Measurements from ENCODE around the gene HIPK2. TPM values are rescaled to one million over a fixed set of nuclear protein-coding genes. Genes with fewer than 3 reads are reported as not detected.

Gene HIPK2
- total and polyA plus RNA-seq, 5 donors = 72.1 to 131 (median 96.1) TPM

DNA sequence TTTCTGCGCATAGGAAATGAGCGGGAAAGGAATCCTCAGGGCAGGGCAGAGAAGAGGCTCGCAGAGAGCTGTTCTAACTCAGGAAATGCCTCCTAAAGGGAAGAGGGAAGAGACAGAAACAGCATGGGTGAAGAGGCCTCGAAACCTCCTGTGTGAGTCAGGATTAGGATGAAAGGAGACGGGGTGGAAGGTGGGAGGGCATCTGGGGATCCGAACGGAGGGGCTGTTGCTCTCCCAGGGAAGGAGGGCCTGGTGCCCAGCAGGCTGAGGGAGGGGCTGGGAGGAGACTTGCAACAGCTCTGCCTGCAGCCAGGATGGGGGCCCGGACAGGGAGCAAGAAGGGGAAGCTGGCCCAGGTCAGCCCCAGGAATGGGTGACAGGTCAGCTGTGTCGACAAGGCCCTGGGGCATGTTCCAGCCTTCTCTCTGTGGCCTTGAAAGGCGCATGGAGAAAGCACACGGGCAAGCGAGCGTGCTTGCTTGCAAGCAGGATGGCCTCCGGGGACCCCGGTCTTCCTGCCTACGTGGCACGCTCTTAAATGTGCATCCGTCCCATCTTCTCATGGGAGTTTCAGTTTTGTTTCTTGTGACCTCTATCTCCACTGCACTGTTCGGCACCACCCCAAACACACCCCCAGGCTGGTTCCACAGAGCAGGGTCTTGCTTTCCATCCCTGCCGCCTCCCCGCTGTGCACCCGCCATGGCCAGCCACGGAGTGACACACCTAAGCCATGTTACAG, 63.5 kb downstream of the HIPK2 start:
- Histone ChIP-seq H3K27me3 (ENCODE audit: control insufficient read depth, insufficient read depth) (no peaks in the 10 kb centered on the region), H3K4me1 (ENCODE audit: control insufficient read depth, insufficient read depth, low read length) (peaks cover 20% of the 10 kb centered on the region), H3K9me3 (ENCODE audit: control insufficient read depth, low read length) (no peaks in the 10 kb centered on the region), H3K27ac (ENCODE audit: low read length) (peak overlapping the region; percentile 89), H3K4me3 (ENCODE audit: low read length) (no peak overlapping the region)
- ATAC-seq = peak; percentile 62 to 70
- intact Hi-C loops (cut with DNase I) = no loop called here
- 58% methylated on average over 23 of the region's 23 CpGs for WGBS
- DNase-seq = peak; percentile 56 to 81 (median 78)

DNA sequence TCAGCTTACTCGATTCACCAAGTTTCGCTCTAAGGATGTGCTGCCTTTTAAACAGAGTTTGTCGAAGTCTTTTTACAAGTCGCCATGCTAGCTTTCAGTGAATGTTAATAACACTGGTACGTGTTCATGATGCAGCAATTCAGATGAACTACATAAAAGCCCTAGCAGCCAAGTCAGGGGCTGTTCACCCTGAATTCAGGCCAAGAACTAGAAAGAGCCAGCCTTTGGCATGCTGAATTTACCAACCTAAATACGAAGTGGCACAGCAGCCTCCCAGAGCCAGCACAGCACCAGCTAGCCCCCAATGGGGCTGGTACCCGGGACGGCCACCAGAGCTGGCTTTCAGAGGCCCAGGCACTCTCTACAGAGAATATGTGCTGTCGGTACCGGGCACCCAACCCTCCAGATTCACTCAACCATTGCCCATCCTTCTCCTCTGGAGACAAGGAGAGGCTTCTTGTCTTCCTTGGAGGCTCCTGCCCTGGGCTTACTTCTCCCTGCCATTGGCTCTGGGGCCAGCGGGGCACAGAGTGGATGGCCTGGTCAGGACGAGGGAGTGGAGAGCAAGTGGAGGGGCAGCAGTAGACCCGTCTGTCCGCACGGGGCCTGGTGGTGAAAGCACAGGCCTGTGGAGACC, 64.2 kb downstream of the HIPK2 start:
- DNase-seq (no peak), ATAC-seq (peak in 1 of 2 donors; percentile 4)
- H3K27me3 ChIP-seq (ENCODE audit: control insufficient read depth, insufficient read depth) = no peaks in the 10 kb centered on the region
- no peaks in the 10 kb centered on the region for H3K9me3 ChIP-seq (ENCODE audit: control insufficient read depth, low read length)
- 84% methylated on average over 15 of the region's 15 CpGs for WGBS
- no peak overlapping the region for H3K4me3 ChIP-seq (ENCODE audit: low read length)
- H3K27ac ChIP-seq (ENCODE audit: low read length) = peak overlapping the region; percentile 89
- H3K4me1 ChIP-seq (ENCODE audit: control insufficient read depth, insufficient read depth, low read length) = peaks cover 21% of the 10 kb centered on the region
- intact Hi-C loops (cut with DNase I) = no loop called here

DNA sequence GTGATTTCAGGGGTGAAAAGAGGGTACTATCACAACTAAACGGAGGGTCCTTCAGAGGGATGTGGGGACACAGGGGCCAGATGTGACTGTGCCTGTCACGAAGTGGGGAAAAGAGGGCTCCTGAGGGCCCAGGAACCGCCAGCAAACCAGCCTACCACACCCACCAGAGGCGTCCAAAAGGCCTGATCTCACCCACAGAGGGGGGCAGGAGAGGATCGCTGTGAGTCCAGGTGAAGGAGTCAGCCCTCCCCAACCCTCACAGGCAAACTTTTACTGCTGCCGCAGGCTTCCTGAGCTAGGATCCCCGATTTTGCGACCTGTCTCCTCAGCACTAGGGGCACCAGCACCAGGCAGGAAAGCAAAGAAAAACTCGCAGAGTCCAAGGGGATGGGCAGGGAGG, 64.7 kb downstream of the HIPK2 start:
- H3K4me1 ChIP-seq (ENCODE audit: control insufficient read depth, insufficient read depth, low read length) = peaks cover 21% of the 10 kb centered on the region

DNA sequence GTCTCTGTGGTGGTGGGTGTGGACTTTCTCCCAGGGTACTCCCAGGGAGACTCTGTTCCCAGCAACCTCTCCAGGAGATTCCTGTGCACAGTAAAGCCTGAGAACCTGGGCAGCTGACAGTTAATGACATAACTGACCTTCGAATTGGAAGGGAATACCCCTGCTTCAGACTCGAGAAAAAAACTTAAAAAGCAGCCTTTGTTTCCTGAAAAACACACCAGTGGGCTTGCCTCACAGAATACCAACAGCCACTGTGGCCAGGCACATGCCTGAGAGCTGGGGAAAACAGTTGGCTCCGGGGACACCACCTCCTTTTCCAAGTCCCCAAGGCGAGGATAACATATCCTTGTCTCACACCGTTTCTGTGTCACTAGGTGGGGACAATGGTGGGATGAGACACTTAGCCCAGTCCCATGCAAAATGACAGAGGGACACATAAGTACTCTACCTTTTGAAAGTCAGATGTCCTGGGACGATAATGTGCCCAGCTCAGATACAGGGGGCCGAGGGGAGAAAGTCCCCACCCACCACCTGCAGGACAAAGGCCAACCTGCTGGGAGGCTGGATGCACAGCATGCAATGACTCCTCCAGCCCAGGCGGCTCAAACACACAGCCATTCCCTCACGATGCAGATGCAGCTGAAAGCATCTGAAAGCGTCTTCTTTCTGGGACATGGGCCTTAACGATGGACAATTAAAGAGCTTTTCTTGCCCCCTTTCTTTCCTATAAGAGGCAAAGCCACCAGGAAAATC, 65.6 kb downstream of the HIPK2 start:
- 65% methylated on average over 11 of the region's 11 CpGs for WGBS
- no peak for DNase-seq
- intact Hi-C loops (cut with DNase I) = no loop called here
- Histone ChIP-seq H3K4me1 (ENCODE audit: control insufficient read depth, insufficient read depth, low read length) (peaks cover 22% of the 10 kb centered on the region), H3K4me3 (ENCODE audit: low read length) (no peak overlapping the region), H3K27ac (ENCODE audit: low read length) (no peak overlapping the region), H3K9me3 (ENCODE audit: control insufficient read depth, low read length) (no peaks in the 10 kb centered on the region), H3K27me3 (ENCODE audit: control insufficient read depth, insufficient read depth) (no peaks in the 10 kb centered on the region)
- ATAC-seq = no peak

More for the DNA sequence above, 64.7 kb downstream of the HIPK2 start:
- ATAC-seq (no peak), DNase-seq (no peak)
- intact Hi-C loops (cut with DNase I) = no loop called here
- Histone ChIP-seq H3K9me3 (ENCODE audit: control insufficient read depth, low read length) (no peaks in the 10 kb centered on the region), H3K27me3 (ENCODE audit: control insufficient read depth, insufficient read depth) (no peaks in the 10 kb centered on the region), H3K4me3 (ENCODE audit: low read length) (no peak overlapping the region), H3K27ac (ENCODE audit: low read length) (peak overlapping the region; percentile 21)
- 88% methylated on average over 9 of the region's 9 CpGs for WGBS

DNA sequence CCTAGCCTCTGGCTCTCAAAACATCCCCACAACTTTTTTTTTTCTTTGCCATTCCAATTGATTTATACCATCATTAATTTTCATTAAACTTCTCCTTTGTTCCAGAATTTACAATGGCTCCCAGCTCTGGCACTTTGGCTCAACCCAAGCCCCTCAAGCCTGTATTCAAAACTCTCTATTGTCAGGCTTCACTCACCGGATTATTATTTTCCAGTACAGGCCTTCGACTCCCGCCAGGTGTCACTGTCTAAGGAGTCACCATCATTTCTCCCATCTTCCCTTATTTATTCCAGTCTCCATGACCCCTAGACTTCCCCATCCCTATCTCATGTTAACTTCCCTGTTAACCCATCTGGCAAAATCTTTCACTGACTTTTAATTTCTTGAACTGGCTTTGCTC, 67.8 kb downstream of the HIPK2 start:
- no peak overlapping the region for H3K4me3 ChIP-seq (ENCODE audit: low read length)
- no peak overlapping the region for H3K27ac ChIP-seq (ENCODE audit: low read length)
- H3K27me3 ChIP-seq (ENCODE audit: control insufficient read depth, insufficient read depth) = no peaks in the 10 kb centered on the region
- no peaks in the 10 kb centered on the region for H3K9me3 ChIP-seq (ENCODE audit: control insufficient read depth, low read length)
- no peak for DNase-seq
- peaks cover 26% of the 10 kb centered on the region for H3K4me1 ChIP-seq (ENCODE audit: control insufficient read depth, insufficient read depth, low read length)
- ATAC-seq = no peak
- WGBS = 98% methylated on average over 3 of the region's 3 CpGs
- intact Hi-C loops (cut with DNase I) = no loop called here

DNA sequence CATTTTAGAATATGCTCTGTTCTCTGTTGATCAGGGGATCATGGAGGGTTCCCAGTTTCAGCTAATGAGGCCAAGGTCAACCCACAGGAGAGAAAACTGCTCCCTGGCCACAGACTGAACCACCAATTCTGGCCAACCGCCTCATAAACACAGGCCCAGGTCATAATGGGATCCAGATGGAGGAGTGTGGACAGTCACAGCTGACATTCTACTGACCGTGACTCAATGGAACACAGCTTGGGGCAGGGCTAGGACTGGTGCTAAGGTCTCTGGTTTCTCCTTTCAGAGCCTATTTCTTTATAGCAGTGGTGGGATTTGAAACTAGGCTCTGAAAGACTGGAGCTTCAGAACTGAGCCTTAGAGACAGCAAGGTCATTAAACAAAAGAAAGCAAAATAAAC, 68.3 kb downstream of the HIPK2 start:
- H3K4me1 ChIP-seq (ENCODE audit: control insufficient read depth, insufficient read depth, low read length) = peaks cover 28% of the 10 kb centered on the region
- intact Hi-C loops (cut with DNase I) = no loop called here

DNA sequence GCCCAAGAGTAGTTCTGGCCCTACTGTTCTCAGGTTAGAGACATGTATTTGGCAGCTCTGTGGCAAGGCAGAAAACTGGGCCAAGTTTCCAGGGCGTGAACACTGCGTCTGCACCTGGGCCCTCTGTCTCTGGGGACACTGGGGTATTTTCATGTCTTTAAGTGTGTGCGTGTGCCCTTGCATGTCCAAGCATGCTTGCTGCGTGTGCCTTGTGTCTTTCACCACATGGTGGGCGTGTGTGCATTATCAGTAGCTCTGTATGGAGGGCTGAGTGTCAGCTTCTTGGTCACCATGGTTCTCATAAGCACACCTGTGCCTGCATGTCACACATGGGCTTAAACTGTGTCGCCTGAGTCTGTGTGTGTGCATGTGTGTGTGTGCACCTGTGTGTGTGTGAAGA, 69.3 kb downstream of the HIPK2 start:
- 83% methylated on average over 6 of the region's 6 CpGs for WGBS
- Histone ChIP-seq H3K4me1 (ENCODE audit: control insufficient read depth, insufficient read depth, low read length) (peaks cover 30% of the 10 kb centered on the region), H3K27me3 (ENCODE audit: control insufficient read depth, insufficient read depth) (no peaks in the 10 kb centered on the region), H3K9me3 (ENCODE audit: control insufficient read depth, low read length) (no peaks in the 10 kb centered on the region), H3K27ac (ENCODE audit: low read length) (no peak overlapping the region), H3K4me3 (ENCODE audit: low read length) (no peak overlapping the region)
- DNase-seq (no peak), ATAC-seq (no peak)
- intact Hi-C loops (cut with DNase I) = no loop called here

More for the DNA sequence above, 68.3 kb downstream of the HIPK2 start:
- H3K27me3 ChIP-seq (ENCODE audit: control insufficient read depth, insufficient read depth) = no peaks in the 10 kb centered on the region
- H3K27ac ChIP-seq (ENCODE audit: low read length) = no peak overlapping the region
- no peaks in the 10 kb centered on the region for H3K9me3 ChIP-seq (ENCODE audit: control insufficient read depth, low read length)
- ATAC-seq (peak in 1 of 2 donors; percentile 25), DNase-seq (no peak)
- no peak overlapping the region for H3K4me3 ChIP-seq (ENCODE audit: low read length)
- WGBS = 63% methylated on average over 2 of the region's 2 CpGs

DNA sequence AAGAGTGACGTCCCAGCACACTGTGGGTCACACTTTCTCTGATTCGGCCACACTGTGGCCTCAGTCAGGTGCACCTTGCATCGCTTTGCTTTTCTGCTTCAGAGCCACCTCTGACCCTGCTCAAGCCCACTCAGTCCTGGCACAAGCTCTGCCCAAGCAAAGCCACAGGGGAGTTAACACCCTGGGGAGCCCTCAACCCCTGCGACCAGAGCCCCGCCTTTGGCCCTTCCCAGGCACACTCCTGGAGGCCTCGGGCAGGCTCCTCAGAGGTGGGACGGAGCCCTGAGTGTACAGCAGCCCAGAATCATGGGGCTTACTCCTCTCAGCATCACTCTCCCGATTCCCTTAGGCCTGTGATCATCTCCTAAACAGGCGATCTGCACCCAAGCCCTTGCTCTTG, 71.0 kb downstream of the HIPK2 start:
- intact Hi-C loops (cut with DNase I) = no loop called here

DNA sequence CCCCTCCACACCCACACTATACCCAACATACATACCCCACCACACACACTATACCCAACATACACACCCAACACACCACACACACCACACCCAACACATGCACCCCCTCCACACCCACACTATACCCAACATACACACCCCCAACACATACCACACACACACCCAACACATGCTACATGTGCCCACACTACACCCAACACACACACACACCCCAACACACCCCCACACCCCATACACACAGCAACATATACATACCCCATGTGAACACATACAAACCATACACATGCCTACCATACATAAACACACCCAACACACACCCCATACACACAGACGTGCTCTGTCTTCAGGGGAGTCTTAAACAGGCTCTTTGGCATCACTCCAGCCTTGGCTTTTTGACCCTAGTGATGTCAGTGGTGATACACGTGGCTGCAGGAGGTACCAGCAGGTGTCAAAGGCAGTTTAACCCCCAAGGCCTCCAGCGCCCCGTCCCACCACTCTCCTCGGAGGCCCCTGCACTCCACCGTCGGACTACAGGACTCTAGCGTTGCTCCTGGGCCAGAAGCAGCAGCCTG, 73.4 kb downstream of the HIPK2 start:
- Histone ChIP-seq H3K4me3 (ENCODE audit: low read length) (no peak overlapping the region), H3K27me3 (ENCODE audit: control insufficient read depth, insufficient read depth) (no peaks in the 10 kb centered on the region), H3K27ac (ENCODE audit: low read length) (peak overlapping the region; percentile 87), H3K9me3 (ENCODE audit: control insufficient read depth, low read length) (no peaks in the 10 kb centered on the region), H3K4me1 (ENCODE audit: control insufficient read depth, insufficient read depth, low read length) (peaks cover 32% of the 10 kb centered on the region)
- WGBS = 65% methylated on average over 8 of the region's 8 CpGs
- ATAC-seq (no peak), DNase-seq (no peak)
- intact Hi-C loops (cut with DNase I) = no loop called here

More for the DNA sequence above, 71.0 kb downstream of the HIPK2 start:
- Histone ChIP-seq H3K4me1 (ENCODE audit: control insufficient read depth, insufficient read depth, low read length) (peaks cover 29% of the 10 kb centered on the region), H3K4me3 (ENCODE audit: low read length) (no peak overlapping the region), H3K27ac (ENCODE audit: low read length) (no peak overlapping the region), H3K27me3 (ENCODE audit: control insufficient read depth, insufficient read depth) (no peaks in the 10 kb centered on the region), H3K9me3 (ENCODE audit: control insufficient read depth, low read length) (no peaks in the 10 kb centered on the region)
- ATAC-seq (no peak), DNase-seq (no peak)
- WGBS = 81% methylated on average over 9 of the region's 9 CpGs

DNA sequence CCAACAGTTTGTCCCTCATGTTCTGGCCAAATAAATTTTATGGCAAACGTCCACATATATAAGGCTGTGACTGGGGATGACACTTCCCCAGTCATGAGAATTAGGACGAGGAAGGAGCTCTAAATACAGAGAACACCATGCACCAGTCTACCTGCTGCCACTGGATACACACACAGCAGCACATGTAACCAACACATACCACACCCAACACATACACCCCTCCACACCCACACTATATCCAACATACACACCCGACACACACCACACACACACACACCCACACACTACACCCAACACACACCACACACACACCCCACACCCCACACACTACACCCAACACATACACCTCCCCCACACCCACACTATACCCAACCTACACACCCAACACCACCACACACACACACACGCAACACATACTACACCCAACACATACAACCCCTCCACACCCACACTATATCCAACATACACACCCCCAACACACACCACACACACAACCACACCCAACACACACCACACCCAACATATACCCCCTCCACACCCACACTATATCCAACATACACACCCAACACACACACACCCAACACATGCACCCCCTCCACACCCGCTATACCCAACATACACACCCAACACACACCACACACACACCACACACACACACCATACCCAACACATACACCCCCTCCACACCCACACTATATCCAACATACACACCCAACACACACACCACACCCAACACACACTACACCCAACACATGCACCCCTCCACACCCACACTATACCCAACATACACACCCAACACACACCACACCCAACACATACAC, 74.1 kb downstream of the HIPK2 start:
- H3K27ac ChIP-seq (ENCODE audit: low read length) = peak overlapping the region; percentile 87
- peak; percentile 50 to 67 for ATAC-seq
- H3K4me3 ChIP-seq (ENCODE audit: low read length) = no peak overlapping the region
- WGBS = 65% methylated on average over 5 of the region's 5 CpGs
- H3K9me3 ChIP-seq (ENCODE audit: control insufficient read depth, low read length) = no peaks in the 10 kb centered on the region
- DNase-seq = no peak
- H3K4me1 ChIP-seq (ENCODE audit: control insufficient read depth, insufficient read depth, low read length) = peaks cover 31% of the 10 kb centered on the region
- no peaks in the 10 kb centered on the region for H3K27me3 ChIP-seq (ENCODE audit: control insufficient read depth, insufficient read depth)
- intact Hi-C loops (cut with DNase I) = no loop called here

Data from right cardiac atrium (tissue), 5 donors.